H9 (cell line): ENCODE results near the gene DCTPP1. TPM values are rescaled to one million over a fixed set of nuclear protein-coding genes. Genes with fewer than 3 reads are reported as not detected.

Experiments used
- DNase-seq: peaks from one replicate; pipeline ENCODE4 v3.0.0-alpha.2; 2017
- H2AFZ ChIP-seq: one replicate; pipeline ENCODE4 v1.6.1; 2013; ENCODE audit warnings: mild to moderate bottlenecking, low read length, control low read depth, moderate library complexity
- H2AK5ac ChIP-seq: 2 replicates; pipeline ENCODE4 v1.6.1; 2013; ENCODE audit warnings: low read length, control low read depth, mixed read lengths; ENCODE audit not compliant: insufficient read length
- H2BK120ac ChIP-seq: one replicate; pipeline ENCODE4 v1.6.1; 2013; ENCODE audit warnings: low read depth, mild to moderate bottlenecking, low read length, control low read depth, inconsistent platforms; ENCODE audit not compliant: poor library complexity, severe bottlenecking
- H2BK12ac ChIP-seq: 2 replicates; pipeline ENCODE4 v1.6.1; 2013; ENCODE audit warnings: low read length, control low read depth, mixed read lengths, low read depth; ENCODE audit not compliant: insufficient read length
- H2BK15ac ChIP-seq: 2 replicates; pipeline ENCODE4 v1.6.1; 2013; ENCODE audit warnings: low read depth, low read length, control low read depth
- H2BK20ac ChIP-seq: one replicate; pipeline ENCODE4 v1.6.1; 2013; ENCODE audit warnings: low read depth, mild to moderate bottlenecking, low read length, control low read depth, inconsistent platforms; ENCODE audit not compliant: poor library complexity, severe bottlenecking
- H2BK5ac ChIP-seq: 2 replicates; pipeline ENCODE4 v1.6.1; 2013; ENCODE audit warnings: low read length, control low read depth, mixed read lengths; ENCODE audit not compliant: insufficient read length
- H3K14ac ChIP-seq: 2 replicates; pipeline ENCODE4 v1.6.1; 2013; ENCODE audit warnings: low read length, control low read depth; ENCODE audit not compliant: insufficient read depth
- H3K18ac ChIP-seq: 2 replicates; pipeline ENCODE4 v1.6.1; 2013; ENCODE audit warnings: low read depth, mild to moderate bottlenecking, mixed read lengths, low read length, control low read depth; ENCODE audit not compliant: insufficient read length
- H3K23ac ChIP-seq: 2 replicates; pipeline ENCODE4 v1.6.1; 2013; ENCODE audit warnings: low read length, control low read depth, mixed read lengths, low read depth; ENCODE audit not compliant: insufficient read length
- H3K23me2 ChIP-seq: 2 replicates; pipeline ENCODE4 v1.6.1; 2013; ENCODE audit warnings: low read depth, mild to moderate bottlenecking, mixed read lengths, low read length, control low read depth; ENCODE audit not compliant: insufficient read length, poor library complexity, severe bottlenecking
- H3K27ac ChIP-seq: 2 replicates; pipeline ENCODE4 v1.5.1; 2013; ENCODE audit warnings: low read length, control low read depth, mixed read lengths, low read depth; ENCODE audit not compliant: insufficient read length
- H3K27me3 ChIP-seq: 2 replicates; pipeline ENCODE4 v1.6.1; 2013; ENCODE audit warnings: low read length, control low read depth, inconsistent platforms; ENCODE audit not compliant: insufficient read depth
- H3K4ac ChIP-seq: 2 replicates; pipeline ENCODE4 v1.6.1; 2013; ENCODE audit warnings: low read depth, mild to moderate bottlenecking, control low read depth, inconsistent platforms, low read length, moderate library complexity
- H3K4me1 ChIP-seq: 2 replicates; pipeline ENCODE4 v1.6.1; 2013; ENCODE audit warnings: low read length, control low read depth, inconsistent platforms; ENCODE audit not compliant: insufficient read depth
- H3K4me2 ChIP-seq: 2 replicates; pipeline ENCODE4 v1.6.1; 2013; ENCODE audit warnings: low read length, control low read depth, mixed read lengths; ENCODE audit not compliant: insufficient read length, insufficient read depth
- H3K56ac ChIP-seq: 2 replicates; pipeline ENCODE4 v1.6.1; 2013; ENCODE audit warnings: low read depth, mild to moderate bottlenecking, mixed read lengths, low read length, control low read depth; ENCODE audit not compliant: insufficient read length
- H3K79me1 ChIP-seq: 2 replicates; pipeline ENCODE4 v1.6.1; 2013; ENCODE audit warnings: low read depth, mild to moderate bottlenecking, moderate library complexity, low read length, control low read depth, inconsistent platforms; ENCODE audit not compliant: insufficient read depth, poor library complexity, severe bottlenecking
- H3K79me2 ChIP-seq: 2 replicates; pipeline ENCODE4 v1.6.1; 2013; ENCODE audit warnings: low read length, control low read depth, inconsistent platforms; ENCODE audit not compliant: insufficient read depth
- H3K9ac ChIP-seq: 2 replicates; pipeline ENCODE4 v1.6.1; 2013; ENCODE audit warnings: low read length, control low read depth, mixed read lengths; ENCODE audit not compliant: insufficient read length; ENCODE audit errors: extremely low read depth
- H3K9me3 ChIP-seq: one replicate; pipeline ENCODE4 v1.6.1; 2013; ENCODE audit warnings: low read depth, low read length, inconsistent platforms; ENCODE audit not compliant: control insufficient read depth
- H3T11ph ChIP-seq: one replicate; pipeline ENCODE4 v1.6.1; 2013; ENCODE audit warnings: mild to moderate bottlenecking, low read length, control low read depth, inconsistent platforms
- H4K20me1 ChIP-seq: one replicate; pipeline ENCODE4 v1.6.1; 2013; ENCODE audit not compliant: control insufficient read depth, insufficient read length, insufficient read depth
- H4K5ac ChIP-seq: 2 replicates; pipeline ENCODE4 v1.6.1; 2013; ENCODE audit warnings: low read depth, mild to moderate bottlenecking, mixed read lengths, low read length, control low read depth; ENCODE audit not compliant: insufficient read length
- H4K8ac ChIP-seq: replicated peaks from 2 replicates; pipeline ENCODE4 v1.6.1; 2013; ENCODE audit warnings: low read length, control low read depth, mixed read lengths, low read depth; ENCODE audit not compliant: insufficient read length
- H4K91ac ChIP-seq: 2 replicates; pipeline ENCODE4 v1.6.1; 2013; ENCODE audit warnings: low read depth, mild to moderate bottlenecking, moderate library complexity, mixed read lengths, low read length, control low read depth; ENCODE audit not compliant: insufficient read length
- H3K27ac Mint-ChIP-seq, 3 experiments: 2 replicates in 2 of 3; 3 replicates in 1 of 3; pipeline ENCODE4 v1.8.0; 2020 to 2021; ENCODE audit warnings: mixed read lengths in 3 of 3, mild to moderate bottlenecking in 1 of 3, moderate library complexity in 1 of 3
- H3K27me3 Mint-ChIP-seq: 2 replicates; pipeline ENCODE4 v1.8.0; 2021; ENCODE audit warnings: low read depth, mild to moderate bottlenecking, moderate library complexity, mixed read lengths
- H3K36me3 Mint-ChIP-seq, 3 experiments: 2 replicates in 2 of 3; 3 replicates in 1 of 3; pipeline ENCODE4 v1.8.0; 2020 to 2021; ENCODE audit warnings: low read depth in 3 of 3, mixed read lengths in 3 of 3; ENCODE audit not compliant: insufficient read depth in 1 of 3
- H3K4me1 Mint-ChIP-seq, 2 experiments: 2 replicates each; pipeline ENCODE4 v1.8.0; 2020; ENCODE audit warnings: mixed read lengths in 2 of 2
- H3K4me3 Mint-ChIP-seq, 2 experiments: 2 replicates in 1 of 2; 3 replicates in 1 of 2; pipeline ENCODE4 v1.8.0; 2020 to 2021; ENCODE audit warnings: mild to moderate bottlenecking in 2 of 2, mixed read lengths in 2 of 2, moderate library complexity in 1 of 2
- H3K9me3 Mint-ChIP-seq, 2 experiments: 2 replicates in 1 of 2; 3 replicates in 1 of 2; pipeline ENCODE4 v1.8.0; 2020; ENCODE audit warnings: mild to moderate bottlenecking in 2 of 2, mixed read lengths in 2 of 2, moderate library complexity in 1 of 2
- CTCF ChIP-seq: fragments of 200-600 bp; sonication (generic); conservative IDR thresholded peaks from 3 replicates; pipeline ENCODE4 v1.8.0; 2021; ENCODE audit warnings: antibody characterized with exemption, mild to moderate bottlenecking
- WGBS: extraction: QIAGEN DNeasy Blood & Tissue Kit; methylation state at CpG from one replicate; pipeline ENCODE4 v1.1.7; 2013; ENCODE audit warnings: missing lambda C conversion rate, low lambda C conversion rate, mixed read lengths; ENCODE audit not compliant: insufficient read length; ENCODE audit errors: extremely low coverage; 5-methylcytosine and 5-hydroxymethylcytosine counted together
- total RNA-seq: library from RNA; stranded (reverse); gene quantifications from 2 replicates; pipeline ENCODE4 v1.2.1, GENCODE V29; 2021

Gene DCTPP1
- total RNA-seq, 1 experiment from 2014 or later, result 78.3 TPM

- Histone ChIP-seq H2BK20ac (no peak within 1 kb of the TSS), H3K23me2 (peaks cover 21% of the 10 kb centered on the region), H4K91ac (no peak within 1 kb of the TSS), H3K4ac (peak within 1 kb of the TSS; percentile 18; the same call in 1 of the 2 replicates), H3K27ac (peak within 1 kb of the TSS; percentile 67), H3K9me3 (no peaks in the 10 kb centered on the region), H3K4me2 (peak within 1 kb of the TSS; percentile 88), H4K8ac (no peak within 1 kb of the TSS), H3K56ac (no peak within 1 kb of the TSS), H2BK5ac (peak within 1 kb of the TSS; percentile 74), H3T11ph (peak within 1 kb of the TSS; percentile 56), H4K20me1 (no peaks in the 10 kb centered on the region), H3K79me1 (no peaks in the 10 kb centered on the region), H3K9ac (peak within 1 kb of the TSS; percentile 97), H2AFZ (no peak within 1 kb of the TSS), H3K79me2 (peaks cover 4% of the 10 kb centered on the region; the same call in 1 of the 2 replicates), H2AK5ac (no peak within 1 kb of the TSS), H3K18ac (peak within 1 kb of the TSS; percentile 86), H2BK12ac (no peak within 1 kb of the TSS), H4K5ac (no peak within 1 kb of the TSS), H3K23ac (no peak within 1 kb of the TSS), H2BK15ac (no peak within 1 kb of the TSS), H3K27me3 (no peaks in the 10 kb centered on the region), H2BK120ac (no peak within 1 kb of the TSS), H3K4me1 (no peaks in the 10 kb centered on the region; the same call in 1 of the 2 replicates), H3K14ac (peak within 1 kb of the TSS; percentile 99)
- H3K9me3 Mint-ChIP-seq, result no peaks in the 10 kb centered on the region; a peak in 1 of 5 replicates
- peak; percentile 82 for DNase-seq
- H3K4me1 Mint-ChIP-seq, result peaks cover 27 to 45% of the 10 kb centered on the region in 2 experiments
- no CpG with 5 or more reads among the region's 103 CpGs for WGBS
- H3K4me3 Mint-ChIP-seq, result peak within 1 kb of the TSS; percentile 90 to 91
- H3K36me3 Mint-ChIP-seq, result peaks cover 9 to 33% (median 20%) of the 10 kb centered on the region in 3 experiments; a peak in 6 of 7 replicates
- peak within 1 kb of the TSS; percentile 93 to 99 (median 97) for H3K27ac Mint-ChIP-seq
- peak; percentile 58 for TF ChIP-seq CTCF
- no peaks in the 10 kb centered on the region; the same call in 1 of the 2 replicates for H3K27me3 Mint-ChIP-seq
Observed at GRCh38 chr16:30395155-30395991, 34.5 kb downstream of the DCTPP1 start, which contains the start of gene ZNF48. ZNF48 (plus strand) TSS chr16:30395420; CDS start chr16:30395795, 375 bp downstream.
